GM18909 (cell line): Measurements from ENCODE around the gene EEF1A2.

Source experiments
- ATAC-seq: cut with Tn5 transposase; IDR thresholded peaks from one replicate; pipeline ENCODE4 v1.9.1; 2021; ENCODE audit warnings: mild to moderate bottlenecking; ENCODE audit not compliant: unreplicated experiment, poor library complexity

EEF1A2 gene

GRCh38 chr20:63440366-63440955, 58.4 kb downstream of the EEF1A2 start:
- no peak for ATAC-seq

GRCh38 chr20:63439866-63440265, 59.0 kb downstream of the EEF1A2 start:
- no peak for ATAC-seq

- ATAC-seq, result no peak
Observed at GRCh38 chr20:63438121-63438520, 60.8 kb downstream of the EEF1A2 start.
